Ascending aorta (tissue), 2 donors: ENCODE results near the gene NAV1. TPM values are rescaled to one million over a fixed set of nuclear protein-coding genes. Genes with fewer than 3 reads are reported as not detected.
A peak's percentile ranks its signal among the peaks of the same experiment; 100 is the strongest.

Source experiments
- DNase-seq, 2 donors: peaks; one replicate each; pipeline ENCODE4 v3.0.0-alpha.2; 2019; ENCODE audit warnings: low spot score in 2 of 2
- H3K27ac ChIP-seq, 2 donors: fragments of 200-600 bp; sonication (generic); one replicate each; pipeline ENCODE4 v1.5.1; 2016 to 2017; ENCODE audit warnings: mild to moderate bottlenecking in 1 of 2
- H3K27me3 ChIP-seq: fragments of 200-600 bp; sonication (generic); one replicate; pipeline ENCODE4 v1.5.1; 2017
- H3K36me3 ChIP-seq, 2 donors: fragments of 200-600 bp; sonication (generic); one replicate each; pipeline ENCODE4 v1.5.1; 2016
- H3K4me1 ChIP-seq, 2 donors: fragments of 200-600 bp; sonication (generic); one replicate each; pipeline ENCODE4 v1.5.1; 2016 to 2017; ENCODE audit warnings: mild to moderate bottlenecking in 1 of 2
- H3K4me3 ChIP-seq, 2 donors: fragments of 200-600 bp; sonication (generic); one replicate each; pipeline ENCODE4 v1.5.1; 2016 to 2017; ENCODE audit warnings: mild to moderate bottlenecking in 1 of 2
- H3K9me3 ChIP-seq, 2 donors: fragments of 200-600 bp; sonication (generic); one replicate each; pipeline ENCODE4 v1.5.1; 2016
- CTCF ChIP-seq, 3 experiments: fragments of 200-600 bp in 2 of 3; fragments of 450-650 bp in 1 of 3; sonication (generic) in 2 of 3; IDR thresholded peaks; one replicate each; pipeline ENCODE4 v1.5.1; 2016 to 2019; ENCODE audit warnings: antibody characterized with exemption in 3 of 3, mild to moderate bottlenecking in 1 of 3, moderate library complexity in 1 of 3
- intact Hi-C: fragments of 100-400 bp; cut with DNase I; formaldehyde crosslinking; loops from one replicate; pipeline ENCODE4 v1.15.1; 2023
- total RNA-seq: library from RNA; depleted of rRNA; stranded (reverse); fragments of >200 nt; gene quantifications from one replicate; pipeline ENCODE4 v1.1.0, GENCODE V29; 2016

NAV1 gene
- total RNA-seq, 1 donor from 2014 or later, result 131 TPM

GRCh38 chr1:201561195-201561564 lies 22.3 kb downstream of the NAV1 start:
- H3K27ac ChIP-seq, result peak overlapping the region in 1 of 2 donors; percentile 82
- intact Hi-C loops, result loop anchor here (5.0 kb wide), 2 partner anchors 66 to 86 kb away; no protein-coding TSS in a partner anchor
- H3K27me3 ChIP-seq, result no peaks in the 10 kb centered on the region
- H3K4me3 ChIP-seq, result no peak overlapping the region
- H3K4me1 ChIP-seq, result peaks cover 0 to 25% of the 10 kb centered on the region in 2 donors
- DNase-seq, result peak in 1 of 2 donors; percentile 8
- TF ChIP-seq CTCF (IDR thresholded peaks at IDR 0.05), result no peak
- H3K9me3 ChIP-seq, result no peaks in the 10 kb centered on the region
- H3K36me3 ChIP-seq, result no peaks in the 10 kb centered on the region

- H3K27ac ChIP-seq, result peak overlapping the region; percentile 79 to 82
- peaks cover 0 to 26% of the 10 kb centered on the region in 2 donors for H3K4me1 ChIP-seq
- no peaks in the 10 kb centered on the region for H3K36me3 ChIP-seq
- DNase-seq, result peak in 1 of 2 donors; percentile 50
- H3K27me3 ChIP-seq, result no peaks in the 10 kb centered on the region
- H3K4me3 ChIP-seq, result no peak overlapping the region
- intact Hi-C loops, result loop anchor here (5.0 kb wide), 2 partner anchors 66 to 86 kb away; no protein-coding TSS in a partner anchor
- H3K9me3 ChIP-seq, result no peaks in the 10 kb centered on the region
- TF ChIP-seq CTCF (IDR thresholded peaks at IDR 0.05), result no peak
Measured at GRCh38 chr1:201561601-201562000, 22.7 kb downstream of the NAV1 start.

- TF ChIP-seq CTCF (IDR thresholded peaks at IDR 0.05), result no peak
- peak in 1 of 2 donors; percentile 61 for DNase-seq
- Histone ChIP-seq H3K27ac (peak overlapping the region; percentile 79 to 82), H3K4me1 (peaks cover 0 to 26% of the 10 kb centered on the region in 2 donors), H3K36me3 (no peaks in the 10 kb centered on the region), H3K4me3 (no peak overlapping the region), H3K9me3 (no peaks in the 10 kb centered on the region), H3K27me3 (no peaks in the 10 kb centered on the region)
- intact Hi-C loops, result loop anchor here (5.0 kb wide), 2 partner anchors 65 to 85 kb away; no protein-coding TSS in a partner anchor
Measured at GRCh38 chr1:201562257-201562656, 23.3 kb downstream of the NAV1 start.

GRCh38 chr1:201562659-201563405 lies 23.9 kb downstream of the NAV1 start:
- peak in 1 of 2 donors; percentile 77 for DNase-seq
- H3K27me3 ChIP-seq, result no peaks in the 10 kb centered on the region
- H3K9me3 ChIP-seq, result no peaks in the 10 kb centered on the region
- H3K27ac ChIP-seq, result peak overlapping the region; percentile 79 to 82
- intact Hi-C loops, result loop anchor here (5.0 kb wide), 2 partner anchors 64 to 84 kb away; no protein-coding TSS in a partner anchor
- H3K36me3 ChIP-seq, result no peaks in the 10 kb centered on the region
- H3K4me1 ChIP-seq, result peaks cover 0 to 26% of the 10 kb centered on the region in 2 donors
- no peak overlapping the region for H3K4me3 ChIP-seq
- no peak for TF ChIP-seq CTCF (IDR thresholded peaks at IDR 0.05)

GRCh38 chr1:201563406-201563780 lies 24.5 kb downstream of the NAV1 start:
- Histone ChIP-seq H3K27me3 (no peaks in the 10 kb centered on the region), H3K9me3 (no peaks in the 10 kb centered on the region), H3K27ac (peak overlapping the region; percentile 79 to 82), H3K36me3 (no peaks in the 10 kb centered on the region), H3K4me3 (no peak overlapping the region), H3K4me1 (peaks cover 0 to 26% of the 10 kb centered on the region in 2 donors)
- no peak for TF ChIP-seq CTCF (IDR thresholded peaks at IDR 0.05)
- intact Hi-C loops, result loop anchor here (5.0 kb wide), 2 partner anchors 64 to 84 kb away; no protein-coding TSS in a partner anchor
- no peak for DNase-seq
